GM19467 (cell line): Measurements from ENCODE around the gene CHCHD5.
"Not testable (repeated sequence)": the region's sequence is repeated elsewhere in the genome, so short reads cannot be mapped to it uniquely, and the experiment has no call there.

Experiments used
- ATAC-seq: cut with Tn5 transposase; IDR thresholded peaks from one replicate; pipeline ENCODE4 v1.9.1; 2021; ENCODE audit warnings: mild to moderate bottlenecking, moderate library complexity; ENCODE audit not compliant: unreplicated experiment

CHCHD5 gene

GRCh38 chr2:112584134-112584890 lies at the start of gene CHCHD5:
Gene CHCHD5 (plus strand): TSS chr2:112584609. CDS start chr2:112584648, 39 bp downstream.
- peak; percentile 83 for ATAC-seq

GRCh38 chr2:112534826-112535225 lies 49.6 kb upstream of the CHCHD5 start:
- ATAC-seq: no peak

GRCh38 chr2:112536665-112537064 lies 47.7 kb upstream of the CHCHD5 start:
- not testable (repeated sequence) for ATAC-seq

GRCh38 chr2:112539306-112539705 lies 45.1 kb upstream of the CHCHD5 start:
- no peak for ATAC-seq

GRCh38 chr2:112540906-112541305 lies 43.5 kb upstream of the CHCHD5 start:
- ATAC-seq: no peak

- ATAC-seq: peak; percentile 58
These were observed 42.9 kb upstream of the CHCHD5 start for GRCh38 chr2:112541315-112542122.

- ATAC-seq: peak; percentile 75
These were observed 42.1 kb upstream of the CHCHD5 start, which contains the start of gene POLR1B for GRCh38 chr2:112542123-112542983. Gene POLR1B (plus strand): TSS chr2:112542465. CDS start chr2:112542495, 30 bp downstream.

GRCh38 chr2:112542984-112543661 lies 41.3 kb upstream of the CHCHD5 start:
- no peak for ATAC-seq

- ATAC-seq: no peak
These were observed 37.1 kb upstream of the CHCHD5 start for GRCh38 chr2:112547333-112547732.

- no peak for ATAC-seq
These were observed 35.4 kb upstream of the CHCHD5 start for GRCh38 chr2:112548980-112549379.

- peak; percentile 69 for ATAC-seq
These were observed 18.3 kb upstream of the CHCHD5 start for GRCh38 chr2:112566104-112566503.

- ATAC-seq: peak; percentile 29
These were observed 17.9 kb upstream of the CHCHD5 start for GRCh38 chr2:112566508-112566907.

GRCh38 chr2:112572005-112572404 lies 12.4 kb upstream of the CHCHD5 start:
- no peak for ATAC-seq

GRCh38 chr2:112577756-112578155 lies 6.7 kb upstream of the CHCHD5 start:
- ATAC-seq: no peak

- ATAC-seq: no peak
These were observed 5.2 kb upstream of the CHCHD5 start for GRCh38 chr2:112579241-112579640.

- no peak for ATAC-seq
These were observed 4.3 kb upstream of the CHCHD5 start for GRCh38 chr2:112580084-112580483.

GRCh38 chr2:112582314-112582746 lies 2.1 kb upstream of the CHCHD5 start:
- no peak for ATAC-seq

- no peak for ATAC-seq
These were observed 794 bp upstream of the CHCHD5 start for GRCh38 chr2:112583497-112584133.

GRCh38 chr2:112584891-112585250 lies 462 bp downstream of the CHCHD5 start:
- no peak for ATAC-seq

GRCh38 chr2:112585400-112585799 lies 991 bp downstream of the CHCHD5 start:
- ATAC-seq: no peak
